Measurements from ENCODE around the gene LIN7C.
"Not testable (repeated sequence)": the region's sequence is repeated elsewhere in the genome, so short reads cannot be mapped to it uniquely, and the experiment has no call there.

LIN7C gene, protein sequence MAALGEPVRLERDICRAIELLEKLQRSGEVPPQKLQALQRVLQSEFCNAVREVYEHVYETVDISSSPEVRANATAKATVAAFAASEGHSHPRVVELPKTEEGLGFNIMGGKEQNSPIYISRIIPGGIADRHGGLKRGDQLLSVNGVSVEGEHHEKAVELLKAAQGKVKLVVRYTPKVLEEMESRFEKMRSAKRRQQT

GRCh38 chr11:27506200-27507182, at the start of gene LIN7C:
TSS of gene LIN7C (minus strand) at chr11:27506769. CDS start at chr11:27506752, 17 bp downstream.
- DNase-seq (ENCODE audit: low read depth) = peak; percentile 95

DNA sequence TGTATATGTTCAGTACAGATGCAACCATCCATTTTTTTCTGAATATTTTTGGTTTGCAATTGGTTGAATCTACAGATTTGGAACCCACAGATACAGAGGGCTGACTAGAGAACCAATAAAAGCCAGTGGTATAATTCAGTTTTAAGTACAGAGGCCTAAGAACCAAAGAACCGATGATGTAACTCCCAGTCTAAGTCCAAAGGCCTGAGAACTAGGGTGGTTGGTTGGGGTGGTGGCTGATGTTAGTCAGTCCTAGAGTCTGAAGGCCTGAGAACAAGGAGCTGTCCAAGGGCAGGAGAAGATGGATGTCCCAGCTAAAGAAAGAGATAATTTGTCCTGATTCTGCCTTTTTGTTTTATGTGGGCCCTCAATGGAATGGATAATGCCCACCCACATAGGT, 48.7 kb upstream of the LIN7C start:
- DNase-seq (ENCODE audit: low read depth) = no peak

GRCh38 chr11:27553186-27553585, 46.6 kb upstream of the LIN7C start:
- DNase-seq (ENCODE audit: low read depth) = no peak

DNA sequence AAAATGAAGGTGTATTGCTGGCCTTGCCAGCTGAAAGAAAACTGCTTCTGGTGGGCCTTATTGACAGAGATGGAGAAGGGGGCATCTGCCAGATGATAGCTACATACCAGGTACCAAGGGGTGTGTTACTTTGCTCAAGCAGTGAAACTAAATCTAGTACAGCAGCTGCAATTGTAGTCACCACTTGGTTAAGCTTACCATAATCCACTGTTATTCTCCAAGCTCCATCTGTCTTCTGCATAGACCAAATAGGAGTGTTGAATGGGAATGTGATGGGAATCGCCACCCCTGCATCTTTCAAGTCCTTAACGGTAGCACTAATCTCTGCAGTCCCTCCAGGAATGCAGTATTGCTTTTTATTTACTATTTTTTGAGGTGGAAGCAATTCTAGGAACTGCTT, 45.8 kb upstream of the LIN7C start:
- DNase-seq (ENCODE audit: low read depth) = no peak

DNA sequence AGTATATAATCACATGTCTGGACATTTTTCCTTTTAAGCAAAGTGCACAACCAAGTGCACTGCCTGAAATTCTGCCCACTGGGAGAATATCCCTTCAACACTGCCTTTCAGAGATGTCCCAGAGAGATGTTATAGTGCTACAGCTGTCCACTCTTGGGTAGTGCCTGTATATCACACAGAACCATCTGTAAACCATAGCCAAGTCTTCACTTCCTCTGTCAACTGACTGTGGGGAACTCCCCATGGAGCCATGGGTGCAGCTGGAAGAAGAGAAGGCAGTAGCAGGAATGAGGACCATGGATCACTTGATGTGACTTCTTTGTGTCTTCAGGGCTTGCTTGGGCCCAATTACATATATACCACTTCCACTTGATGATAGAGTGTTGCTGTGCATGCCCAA, 44.6 kb upstream of the LIN7C start:
- no peak for DNase-seq (ENCODE audit: low read depth)

- no peak for DNase-seq (ENCODE audit: low read depth)
These were observed 39.4 kb upstream of the LIN7C start for GRCh38 chr11:27545946-27546345.

GRCh38 chr11:27545035-27545434, 38.5 kb upstream of the LIN7C start:
- DNase-seq (ENCODE audit: low read depth) = no peak

GRCh38 chr11:27541790-27542189, 35.2 kb upstream of the LIN7C start:
- DNase-seq (ENCODE audit: low read depth) = no peak

- DNase-seq (ENCODE audit: low read depth) = no peak
These were observed 33.5 kb upstream of the LIN7C start for GRCh38 chr11:27540051-27540450.

DNA sequence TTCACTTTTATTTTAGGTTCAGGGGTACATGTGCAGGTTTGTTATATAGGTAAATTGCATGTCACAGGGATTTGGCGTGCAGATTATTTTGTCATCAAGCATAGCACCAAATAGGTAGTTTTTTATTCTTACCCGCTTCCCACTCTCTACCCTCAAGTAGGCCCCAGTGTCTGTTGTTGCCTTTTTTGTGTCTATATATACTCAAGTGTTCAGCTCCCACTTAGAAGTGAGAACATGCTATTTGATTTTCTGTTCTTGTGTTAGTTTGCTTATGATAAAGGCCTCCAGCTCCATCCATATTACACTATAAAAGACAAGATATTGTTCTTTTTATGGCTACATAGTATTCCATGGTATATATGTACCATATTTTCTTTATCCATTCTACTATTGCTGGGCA, 28.5 kb upstream of the LIN7C start:
- DNase-seq (ENCODE audit: low read depth) = no peak

DNA sequence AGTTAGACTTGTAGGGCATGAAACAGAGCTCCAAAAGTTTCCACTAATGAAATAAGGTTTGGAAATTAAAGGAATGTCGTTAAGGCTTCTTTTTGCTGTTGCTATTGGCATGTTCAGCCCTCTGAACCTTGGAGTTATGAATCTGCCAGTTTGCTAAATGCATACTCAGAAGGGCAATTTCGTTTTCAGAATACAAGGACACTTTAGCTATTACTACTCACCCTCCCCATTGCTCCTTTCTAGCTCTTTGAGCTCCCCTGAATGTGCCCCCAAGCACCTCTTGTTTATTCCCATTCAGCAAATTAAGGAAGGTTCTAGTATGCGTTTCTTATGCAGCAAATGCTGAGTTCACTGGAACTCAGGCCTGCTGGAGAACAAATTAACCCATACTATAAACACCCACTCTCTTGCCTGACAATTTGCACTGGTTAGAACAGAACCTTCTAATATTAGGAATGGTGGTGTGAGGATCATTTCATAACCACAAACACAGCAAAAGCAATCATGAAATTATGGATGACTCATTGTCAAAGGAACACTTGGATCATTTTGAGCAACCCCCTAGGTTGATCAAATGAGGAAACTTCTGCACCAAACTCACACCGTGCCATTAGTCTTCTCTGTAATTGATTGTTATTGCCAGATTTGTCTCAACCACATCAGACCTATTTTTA, 26.2 kb upstream of the LIN7C start:
- DNase-seq (ENCODE audit: low read depth) = no peak

DNA sequence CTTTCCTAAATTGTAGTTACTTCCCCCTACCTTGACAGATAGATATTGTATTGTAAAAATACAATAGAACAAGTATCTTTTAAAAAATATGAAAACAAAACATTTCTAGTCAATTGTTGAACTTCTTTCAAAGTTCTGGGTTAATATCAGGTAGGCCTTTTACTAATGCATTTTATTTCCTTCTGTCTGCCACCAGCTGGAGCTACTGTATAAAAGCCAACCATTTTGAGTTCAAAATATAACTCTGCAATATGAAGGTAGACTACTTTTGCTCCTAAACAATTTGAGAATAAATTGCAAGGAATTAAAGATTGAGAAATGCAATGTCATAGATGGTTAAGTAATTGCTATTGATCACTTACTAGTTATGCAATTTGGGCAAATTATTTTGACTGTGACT, 22.1 kb upstream of the LIN7C start:
- no peak for DNase-seq (ENCODE audit: low read depth)

GRCh38 chr11:27526535-27526934, 20.0 kb upstream of the LIN7C start:
- DNase-seq (ENCODE audit: low read depth) = no peak

GRCh38 chr11:27525824-27526516, 19.4 kb upstream of the LIN7C start:
- DNase-seq (ENCODE audit: low read depth) = no peak

DNA sequence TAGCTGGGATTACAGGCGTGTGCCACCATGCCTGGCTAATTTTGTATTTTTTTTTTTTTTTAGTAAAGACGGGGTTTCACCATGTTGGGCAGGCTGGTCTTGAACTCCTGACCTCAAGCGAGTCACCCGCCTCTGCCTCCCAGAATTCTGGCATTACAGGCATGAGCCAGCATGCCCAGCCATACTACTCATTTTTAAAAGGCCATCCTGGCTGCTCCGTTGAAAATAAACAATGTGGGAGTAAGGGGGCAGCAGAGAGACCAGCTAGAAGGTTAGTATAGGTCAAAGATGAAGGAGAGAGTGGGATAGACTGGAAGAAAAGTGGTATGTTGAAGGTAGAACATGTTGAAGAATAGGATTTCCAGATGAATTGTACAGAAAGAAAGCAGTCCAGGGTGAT, 17.6 kb upstream of the LIN7C start:
- peak; percentile 80 for DNase-seq (ENCODE audit: low read depth)

- DNase-seq (ENCODE audit: low read depth) = no peak
These were observed 13.7 kb upstream of the LIN7C start for GRCh38 chr11:27520226-27520625.

- no peak for DNase-seq (ENCODE audit: low read depth)
These were observed 11.9 kb upstream of the LIN7C start for GRCh38 chr11:27518518-27518917.

- DNase-seq (ENCODE audit: low read depth) = not testable (repeated sequence)
These were observed 10.9 kb upstream of the LIN7C start for GRCh38 chr11:27517490-27517889.

DNA sequence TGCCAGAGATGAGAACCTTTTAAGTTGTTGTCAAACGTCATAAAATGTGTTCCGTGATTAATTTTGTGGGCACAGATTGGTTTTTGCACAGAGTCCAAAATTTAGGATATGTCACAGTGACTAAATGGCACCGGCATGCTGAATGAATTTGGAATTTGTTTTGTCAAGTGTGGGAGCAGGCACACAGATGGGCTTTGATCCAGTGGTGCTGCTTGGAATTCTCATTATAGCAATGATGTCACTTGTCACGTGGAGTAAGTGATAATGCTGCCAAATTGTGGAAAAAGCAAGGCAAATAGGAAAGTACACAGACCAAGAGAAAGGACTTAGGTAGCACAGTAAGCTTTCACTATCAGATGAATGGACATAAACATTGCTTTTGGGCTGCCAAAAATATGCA, 8.0 kb upstream of the LIN7C start:
- no peak for DNase-seq (ENCODE audit: low read depth)

- DNase-seq (ENCODE audit: low read depth) = no peak
These were observed 7.5 kb upstream of the LIN7C start for GRCh38 chr11:27514076-27514475.

- no peak for DNase-seq (ENCODE audit: low read depth)
These were observed 6.8 kb upstream of the LIN7C start for GRCh38 chr11:27513389-27513788.

- DNase-seq (ENCODE audit: low read depth) = no peak
These were observed 5.7 kb upstream of the LIN7C start for GRCh38 chr11:27512238-27512637.

All from ELR (cell line).